Stimulated activated CD4-positive, alpha-beta T cell treated with anti-CD3 and anti-CD28 coated beads, Interleukin-1b, Interleukin-23, amount 100 ng/mL, for 1 hour (primary cell): ENCODE results near the gene FHIP1B.
"Not testable (repeated sequence)": the region's sequence is repeated elsewhere in the genome, so short reads cannot be mapped to it uniquely, and the experiment has no call there.

Source experiments
- DNase-seq, 2 donors: peaks; one replicate each; pipeline ENCODE4 v3.0.0-alpha.2; 2020; ENCODE audit warnings: low read depth in 2 of 2

Gene FHIP1B

DNA sequence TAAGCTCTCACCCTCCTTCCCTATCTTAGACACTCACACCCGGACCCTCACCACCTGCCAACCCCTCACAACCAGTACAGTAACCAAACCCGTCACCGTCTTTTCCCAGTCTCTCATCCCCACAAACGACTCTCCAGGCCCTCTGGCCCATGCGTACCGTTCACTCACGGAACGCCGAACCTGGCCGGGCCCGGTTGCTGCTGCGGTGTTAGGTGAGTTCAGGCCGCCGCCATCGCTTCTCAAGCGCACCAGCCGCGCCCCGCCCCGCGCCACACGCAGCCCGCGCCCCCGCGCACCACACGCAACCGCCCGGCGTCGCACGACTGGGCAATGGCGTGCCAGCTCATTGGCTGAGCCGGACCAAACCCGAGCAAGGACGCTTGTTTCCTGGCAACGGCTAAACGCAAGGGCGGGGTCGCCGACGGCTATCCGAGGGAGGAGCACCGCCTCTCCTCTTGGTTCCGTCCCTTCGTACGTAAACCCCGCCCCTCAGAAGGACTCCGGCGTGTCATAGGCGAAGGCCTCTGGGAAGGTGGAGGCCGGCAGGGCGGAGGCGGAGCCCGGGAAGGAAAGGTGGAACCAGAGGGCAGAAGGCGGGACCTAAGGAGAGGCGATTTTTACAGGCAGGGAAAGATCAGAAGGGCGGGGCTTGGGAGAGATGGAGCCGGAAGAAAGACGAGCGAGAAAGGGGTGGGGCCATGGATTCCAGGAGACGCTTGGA is at the start of gene FHIP1B:
Gene FHIP1B, minus strand, starts transcription at position 250 of the 721 bp plus-strand sequence. CDS start 10,120 bp downstream, outside the sequence.
- DNase-seq, result peak; percentile 94 to 98

DNA sequence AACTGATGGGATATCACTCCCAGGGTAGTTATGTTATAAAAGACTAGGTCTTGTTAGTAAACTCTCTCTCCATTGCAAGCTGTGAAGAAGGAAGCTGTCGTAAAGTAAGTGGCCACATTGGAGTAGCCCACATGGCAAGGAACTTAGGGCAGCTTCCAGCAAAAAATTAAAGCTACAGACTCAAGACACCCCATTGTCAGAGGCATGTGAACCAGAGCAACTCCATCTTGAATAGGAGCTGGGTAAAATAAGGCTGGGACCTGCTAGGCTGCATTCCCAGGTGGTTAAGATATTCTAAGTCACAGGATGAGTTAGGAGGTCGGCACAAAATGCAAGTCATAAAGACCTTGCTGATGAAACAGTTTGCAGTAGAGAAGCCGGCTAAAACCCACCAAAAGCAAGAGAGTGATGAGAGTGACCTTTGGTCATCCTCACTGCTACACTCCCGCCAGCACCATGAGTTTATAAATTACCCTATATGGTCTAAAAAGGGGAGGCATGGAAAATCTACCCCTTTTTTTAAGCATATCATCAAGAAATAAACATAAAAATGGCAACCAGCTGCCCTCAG is 49.1 kb upstream of the FHIP1B start:
- no peak for DNase-seq

DNA sequence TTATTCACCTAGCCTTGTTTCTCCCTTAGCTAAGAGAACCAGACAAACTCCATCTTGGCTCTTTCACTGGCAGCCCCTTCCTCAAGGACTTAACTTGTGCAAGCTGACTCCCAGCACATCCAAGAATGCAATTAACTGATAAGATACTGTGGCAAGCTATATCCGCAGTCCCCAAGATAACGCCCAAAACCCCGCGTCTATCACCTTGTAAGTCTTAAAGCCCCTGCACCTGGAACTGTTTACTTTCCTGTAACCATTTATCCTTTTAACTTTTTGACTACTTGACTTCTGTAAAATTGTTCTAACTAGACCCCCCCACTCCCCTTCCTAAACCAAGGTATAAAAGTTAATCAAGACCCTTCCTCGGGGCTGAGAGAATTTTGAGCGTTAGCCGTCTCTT is 46.4 kb upstream of the FHIP1B start:
- not testable (repeated sequence) for DNase-seq

DNA sequence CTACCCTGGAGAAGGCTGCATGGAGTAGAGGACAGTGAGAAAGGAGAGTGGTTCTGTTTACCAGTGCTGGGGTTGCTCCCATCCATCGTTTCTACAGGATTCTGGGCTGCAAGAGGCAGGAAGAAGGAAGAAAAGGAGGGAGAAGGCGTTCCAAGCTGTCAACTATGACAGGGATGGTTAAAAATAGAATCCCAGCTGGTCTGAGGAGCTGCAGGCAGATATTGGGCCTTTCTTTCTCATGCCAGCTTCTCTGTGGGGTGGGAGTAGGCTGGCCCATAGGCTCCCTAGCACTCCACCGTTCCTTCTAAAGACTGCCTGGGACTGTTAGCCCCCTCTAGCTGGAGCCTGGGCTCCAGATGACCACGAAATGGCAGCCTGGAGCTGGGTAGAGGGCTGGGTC is 38.8 kb upstream of the FHIP1B start:
- DNase-seq, result no peak

DNA sequence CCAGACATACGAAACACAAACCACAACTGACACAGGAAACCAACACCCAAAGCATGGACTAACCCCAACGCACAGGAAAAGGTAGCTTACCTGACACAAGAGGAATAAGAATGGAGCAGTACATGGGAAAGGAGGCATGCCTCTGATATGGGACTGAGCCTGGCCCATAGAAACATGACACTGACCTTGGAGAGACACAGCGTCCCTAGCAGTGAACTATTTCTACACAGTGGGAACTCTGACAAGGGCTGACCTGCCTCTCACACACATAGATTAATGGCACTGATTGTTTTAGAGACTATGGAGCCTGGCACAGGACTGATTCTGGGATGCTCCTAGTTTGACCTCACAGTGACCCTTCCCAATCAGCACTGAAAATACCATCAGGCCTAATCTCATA is 37.2 kb upstream of the FHIP1B start:
- DNase-seq, result no peak

DNA sequence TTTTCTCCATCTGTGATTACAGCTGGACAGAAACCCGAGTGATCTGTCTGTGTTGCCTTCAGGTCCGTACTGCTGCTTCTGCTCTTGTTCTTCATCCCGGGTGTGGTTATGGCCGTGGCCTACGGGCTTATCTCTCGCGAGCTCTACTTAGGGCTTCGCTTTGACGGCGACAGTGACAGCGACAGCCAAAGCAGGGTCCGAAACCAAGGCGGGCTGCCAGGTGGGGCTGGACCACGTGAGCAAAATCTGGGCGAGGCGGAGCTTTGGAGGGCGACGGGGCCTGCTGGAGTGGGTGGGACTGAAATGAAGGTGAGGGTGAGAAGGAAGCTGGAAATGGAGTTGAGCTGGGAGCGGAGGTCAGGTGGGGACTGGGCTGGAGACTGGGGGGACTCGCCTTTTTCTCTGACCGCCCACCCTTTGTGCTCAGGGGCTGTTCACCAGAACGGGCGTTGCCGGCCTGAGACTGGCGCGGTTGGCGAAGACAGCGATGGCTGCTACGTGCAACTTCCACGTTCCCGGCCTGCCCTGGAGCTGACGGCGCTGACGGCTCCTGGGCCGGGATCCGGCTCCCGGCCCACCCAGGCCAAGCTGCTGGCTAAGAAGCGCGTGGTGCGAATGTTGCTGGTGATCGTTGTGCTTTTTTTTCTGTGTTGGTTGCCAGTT is 36.3 kb upstream of the FHIP1B start:
- no peak for DNase-seq

DNA sequence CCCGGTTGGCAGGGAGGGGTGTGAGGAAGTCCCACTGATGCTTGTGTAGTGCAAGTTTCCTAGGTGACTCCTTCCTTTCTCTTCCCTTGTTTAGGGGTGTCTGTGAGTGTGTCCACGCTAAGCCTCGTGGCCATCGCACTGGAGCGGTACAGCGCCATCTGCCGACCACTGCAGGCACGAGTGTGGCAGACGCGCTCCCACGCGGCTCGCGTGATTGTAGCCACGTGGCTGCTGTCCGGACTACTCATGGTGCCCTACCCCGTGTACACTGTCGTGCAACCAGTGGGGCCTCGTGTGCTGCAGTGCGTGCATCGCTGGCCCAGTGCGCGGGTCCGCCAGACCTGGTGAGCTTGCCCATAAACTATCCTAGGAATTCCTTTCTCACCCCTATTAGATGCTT is 35.6 kb upstream of the FHIP1B start:
- DNase-seq, result no peak

DNA sequence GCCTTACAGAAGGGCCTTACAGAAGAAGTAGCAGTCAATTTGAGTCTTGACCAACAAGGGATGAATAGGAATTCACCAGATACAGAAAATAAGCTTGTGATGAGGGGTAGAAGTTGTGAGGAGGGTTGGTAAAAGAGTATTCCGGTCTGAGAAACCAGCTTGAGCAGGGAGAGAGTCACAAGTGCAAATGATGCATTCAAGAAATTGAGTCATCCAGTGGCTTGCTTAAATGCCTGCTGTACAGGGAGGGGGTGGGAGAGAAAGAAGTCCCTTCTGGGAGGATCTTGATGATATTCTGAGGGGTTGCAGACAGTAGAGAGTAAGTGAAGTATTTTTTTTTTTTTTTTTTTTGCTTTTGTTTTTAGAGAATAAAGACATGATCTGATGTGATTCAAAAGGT is 34.4 kb upstream of the FHIP1B start:
- DNase-seq, result no peak

DNA sequence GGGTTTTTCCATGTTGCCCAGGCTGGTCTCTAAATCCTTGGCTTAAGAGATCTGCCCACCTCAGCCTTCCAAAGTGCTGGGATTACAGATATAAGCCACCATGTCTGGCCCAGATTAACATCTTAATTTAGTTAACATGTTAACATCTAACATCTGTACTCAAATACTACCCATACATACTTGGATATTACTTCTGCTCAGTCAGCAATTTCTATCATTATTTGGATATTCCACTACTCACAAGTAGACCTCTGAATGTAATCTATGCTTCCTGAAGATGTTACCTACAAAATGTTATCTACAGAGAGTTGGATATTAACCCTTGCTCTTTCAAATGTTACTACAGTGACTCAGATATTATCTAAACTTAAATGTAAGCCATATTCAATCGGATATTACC is 29.2 kb upstream of the FHIP1B start:
- no peak for DNase-seq

DNA sequence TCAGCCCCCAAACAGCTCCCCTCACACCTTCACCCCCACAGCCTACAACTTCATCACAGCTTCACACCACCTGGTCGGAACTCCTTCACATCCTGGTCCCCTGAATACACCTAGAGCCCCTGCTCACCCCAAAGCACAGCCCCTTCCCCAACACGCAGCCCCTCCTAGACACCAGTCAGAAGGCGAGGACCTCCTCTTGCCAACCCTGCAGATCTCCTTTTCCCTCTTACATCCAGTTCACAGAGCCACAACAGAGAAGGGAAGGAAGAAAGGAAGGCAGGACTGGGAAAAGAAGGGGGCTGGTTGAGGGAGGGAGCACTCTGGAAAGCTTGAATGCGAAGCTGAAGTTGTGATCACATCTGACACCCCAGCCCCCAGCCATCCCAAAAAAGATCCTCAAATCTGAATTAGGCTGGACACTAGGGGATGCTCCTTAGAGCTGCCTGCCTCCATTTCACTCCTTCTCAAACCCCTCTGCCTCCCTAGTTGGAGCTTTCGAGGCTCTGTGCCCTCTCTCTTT is 25.8 kb upstream of the FHIP1B start:
- DNase-seq, result no peak

DNA sequence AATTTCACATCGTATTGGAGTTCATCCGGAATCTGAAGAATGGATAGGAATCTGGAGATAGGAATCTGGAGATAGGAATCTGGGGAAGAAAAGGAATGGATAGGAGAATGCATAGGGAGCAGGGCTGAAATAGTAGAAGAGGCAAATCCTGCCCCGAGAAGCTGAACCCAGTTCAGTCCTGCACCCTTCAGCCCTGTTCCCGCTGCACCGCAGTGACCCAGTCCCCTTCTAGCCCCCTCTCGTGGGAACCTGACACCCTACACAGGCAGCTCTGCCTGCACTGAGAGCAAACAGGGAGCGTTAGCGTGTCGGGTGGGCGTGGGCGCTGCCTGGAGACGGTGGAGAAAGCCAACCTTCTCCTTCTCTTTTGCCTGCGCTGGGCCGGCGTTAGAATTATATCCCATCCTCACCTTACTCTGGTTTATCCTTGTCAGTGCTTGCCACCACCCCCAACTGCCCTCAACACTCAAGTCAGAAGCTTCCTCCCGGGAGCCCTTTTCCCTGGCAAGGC is 24.2 kb upstream of the FHIP1B start:
- DNase-seq, result no peak

DNA sequence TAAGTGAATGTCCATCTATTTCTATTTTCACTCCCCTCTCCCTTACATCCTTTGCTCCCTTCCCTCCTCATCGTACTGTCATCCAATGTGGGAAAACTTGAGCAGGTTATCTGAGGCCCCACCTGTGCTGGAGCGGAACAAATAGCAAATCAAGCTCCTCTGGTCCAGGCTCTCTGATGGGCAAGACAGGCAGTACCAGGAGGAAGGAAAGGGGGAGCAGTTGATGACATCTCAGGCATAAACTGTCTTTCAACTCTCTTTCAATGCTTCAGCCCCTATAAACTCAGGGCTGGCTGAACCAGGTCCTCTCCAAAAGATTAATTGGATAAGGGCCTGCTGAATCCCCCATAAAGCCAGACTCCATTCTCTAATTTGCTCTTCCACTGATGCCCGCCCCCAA is 23.7 kb upstream of the FHIP1B start:
- no peak for DNase-seq

DNA sequence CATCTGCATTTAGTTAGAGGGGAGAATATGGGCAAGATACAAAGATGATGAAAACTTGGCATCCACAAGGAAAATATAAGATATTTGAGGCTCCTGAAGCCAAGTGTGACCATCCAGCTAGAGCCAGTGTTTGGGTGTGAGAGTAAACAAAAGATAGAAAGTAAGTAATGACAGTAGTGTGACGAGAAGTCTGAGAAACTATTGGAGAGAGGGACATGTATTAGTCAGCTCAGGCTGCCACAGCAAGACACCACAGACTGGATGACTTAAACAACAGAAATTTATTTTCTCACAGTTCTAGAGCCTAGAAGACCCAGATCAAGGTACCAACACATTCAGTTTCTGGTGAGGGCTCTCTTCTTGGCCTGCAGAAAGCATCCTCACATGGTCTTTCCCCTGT is 18.8 kb upstream of the FHIP1B start:
- no peak for DNase-seq

DNA sequence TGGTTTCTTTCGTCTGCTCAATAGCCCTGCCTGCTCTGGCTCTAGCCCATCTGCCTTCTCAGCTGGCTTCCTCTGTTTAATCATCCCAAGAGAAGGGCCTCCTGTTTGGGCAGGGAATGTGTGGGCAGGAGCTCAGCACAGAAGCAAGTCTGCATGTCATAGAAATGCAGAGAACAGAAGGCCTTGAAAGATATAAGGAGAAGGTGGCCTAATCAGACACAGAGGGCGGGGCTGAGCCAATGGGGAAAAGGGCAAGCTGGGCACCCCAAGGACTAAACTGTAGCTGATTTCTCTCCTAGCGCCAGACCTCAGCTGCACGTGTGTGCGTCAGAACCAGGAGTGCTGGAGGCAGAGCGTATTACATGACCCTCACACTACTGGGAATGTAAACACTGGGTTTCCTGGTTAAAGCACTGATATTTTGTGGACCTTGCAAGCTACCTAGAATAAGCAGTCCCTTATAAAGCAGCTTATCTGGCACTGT is 17.6 kb upstream of the FHIP1B start:
- no peak for DNase-seq

DNA sequence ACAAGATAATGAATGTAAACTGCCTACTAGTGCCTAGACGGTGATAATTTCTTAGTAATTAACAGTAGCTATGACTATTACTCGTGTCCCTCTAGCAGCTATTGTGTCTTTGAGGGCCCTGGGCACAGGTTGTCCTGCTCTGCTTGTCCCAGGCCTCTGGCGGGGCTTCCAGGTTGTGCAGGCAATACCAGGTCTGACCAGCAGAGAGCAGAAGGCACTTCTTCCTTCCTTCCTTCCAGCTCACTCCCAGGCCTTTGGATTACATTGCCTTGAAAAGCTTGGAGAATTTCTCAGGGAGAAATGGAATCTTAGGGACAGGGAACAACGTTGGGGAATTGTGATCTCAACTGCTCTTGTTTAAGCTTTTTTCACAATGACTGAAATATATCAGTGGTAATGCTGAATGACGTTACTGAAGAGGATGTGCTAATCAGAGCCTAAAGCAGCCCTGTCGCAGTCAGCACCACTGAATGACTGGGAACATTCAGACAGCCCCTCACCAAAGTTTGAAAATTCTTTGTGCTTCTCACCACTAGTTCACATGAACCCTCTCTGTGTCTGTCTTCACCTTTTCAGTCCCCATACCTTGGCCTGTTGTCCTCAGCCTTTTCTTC is 16.8 kb upstream of the FHIP1B start:
- no peak for DNase-seq

DNA sequence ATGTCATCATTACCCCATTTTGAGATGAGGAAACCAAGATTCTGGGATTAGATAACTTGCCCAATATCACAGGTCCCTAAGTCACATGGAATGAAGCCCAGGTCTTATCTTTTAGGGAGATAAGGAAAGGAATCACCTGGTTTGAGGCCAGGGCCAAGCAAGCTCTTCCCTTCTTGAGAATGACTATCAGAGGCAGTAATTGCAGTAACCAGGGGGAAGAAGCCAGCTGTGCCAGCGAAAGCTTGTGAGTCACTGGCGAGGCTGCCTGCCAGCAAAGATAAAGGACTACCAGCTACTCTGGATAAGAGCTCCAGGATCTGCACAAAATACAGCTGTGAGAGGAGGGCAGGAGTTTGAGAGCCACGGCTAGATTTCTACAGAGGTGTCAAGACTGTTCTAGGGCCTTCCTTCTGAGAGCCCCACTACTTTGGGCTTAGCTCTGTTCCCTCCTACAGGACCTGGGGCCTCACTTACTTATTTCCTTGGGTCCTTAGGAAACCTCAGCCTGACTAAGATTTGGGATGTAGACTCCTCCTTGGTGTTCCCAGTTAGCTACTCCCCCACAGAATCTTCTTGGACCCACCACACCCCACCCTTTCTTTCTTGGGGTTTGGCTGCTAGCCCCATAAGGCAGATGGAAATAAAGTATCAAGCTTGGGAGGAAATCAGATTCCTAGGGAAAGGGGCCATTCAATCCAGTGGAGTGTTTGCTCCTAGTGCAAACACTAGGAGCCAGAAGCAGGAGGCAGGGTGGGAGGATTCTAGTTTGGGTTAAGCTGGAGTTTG is 15.5 kb upstream of the FHIP1B start:
- DNase-seq, result no peak

DNA sequence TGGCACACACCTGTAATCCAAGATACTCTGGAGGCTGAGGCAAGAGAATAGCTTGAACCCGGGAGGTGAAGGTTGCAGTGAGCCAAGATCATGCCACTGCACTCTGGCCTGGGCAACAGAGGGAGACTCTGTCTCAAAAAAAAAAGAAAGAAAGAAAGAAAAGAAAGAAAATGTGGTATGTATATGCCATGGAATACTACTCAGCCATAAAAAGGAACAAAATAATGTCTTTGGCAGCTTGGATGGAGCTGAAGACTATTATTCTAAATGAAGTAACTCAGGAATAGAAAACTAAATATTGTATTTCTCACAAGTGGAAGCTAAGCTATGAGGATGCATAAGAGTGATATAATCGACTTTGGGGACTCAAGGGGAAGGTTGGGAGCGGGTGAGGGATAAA is 14.5 kb upstream of the FHIP1B start:
- DNase-seq, result not testable (repeated sequence)

DNA sequence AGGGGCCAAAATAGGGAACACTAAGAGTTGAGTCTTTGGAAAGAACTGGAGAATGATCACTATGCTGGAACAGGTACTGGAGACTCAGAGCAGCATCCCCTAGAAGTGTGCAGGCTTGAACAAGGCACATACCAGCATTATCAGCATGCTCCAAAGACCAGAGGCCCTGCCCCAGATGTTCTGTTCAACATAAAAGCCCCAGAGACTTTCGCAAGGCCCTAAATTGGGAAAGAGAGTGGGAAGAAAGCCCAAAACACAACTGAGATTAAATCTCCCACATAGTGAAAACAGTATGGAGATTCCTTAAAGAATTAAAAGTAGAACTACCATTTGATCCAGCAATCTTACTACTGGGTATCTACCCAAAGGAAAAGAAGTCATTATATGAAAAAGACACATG is 13.8 kb upstream of the FHIP1B start:
- no peak for DNase-seq

DNA sequence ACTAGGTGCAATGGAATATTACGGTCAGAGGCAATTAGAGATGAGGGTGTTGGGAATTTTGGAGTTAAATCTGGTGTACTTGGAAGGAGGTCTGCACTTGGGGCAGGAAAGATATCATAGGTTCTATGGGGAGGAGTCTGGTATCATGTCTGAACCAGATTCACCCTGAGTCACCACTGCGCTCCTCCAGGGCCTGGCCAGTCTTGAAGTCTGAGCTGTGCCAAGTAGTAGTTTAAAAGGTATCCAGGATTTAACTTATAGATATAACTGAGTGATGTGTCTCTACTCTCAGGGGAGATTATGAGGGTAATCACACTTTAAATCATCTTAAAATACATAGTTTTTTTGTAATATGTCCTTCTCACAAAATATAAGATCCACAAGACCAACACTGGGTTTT is 11.1 kb upstream of the FHIP1B start:
- no peak for DNase-seq

DNA sequence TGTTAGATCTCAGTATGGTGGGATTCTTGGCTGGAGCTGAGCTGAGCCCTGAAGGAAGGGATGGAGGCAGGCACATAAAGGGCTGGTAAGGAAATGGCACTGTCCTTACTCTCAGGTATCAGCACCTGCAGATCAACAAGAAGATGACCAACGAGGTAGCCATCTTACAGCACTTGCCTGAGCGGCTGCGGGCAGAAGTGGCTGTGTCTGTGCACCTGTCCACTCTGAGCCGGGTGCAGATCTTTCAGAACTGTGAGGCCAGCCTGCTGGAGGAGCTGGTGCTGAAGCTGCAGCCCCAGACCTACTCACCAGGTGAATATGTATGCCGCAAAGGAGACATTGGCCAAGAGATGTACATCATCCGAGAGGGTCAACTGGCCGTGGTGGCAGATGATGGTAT is 6.9 kb upstream of the FHIP1B start:
- no peak for DNase-seq

DNA sequence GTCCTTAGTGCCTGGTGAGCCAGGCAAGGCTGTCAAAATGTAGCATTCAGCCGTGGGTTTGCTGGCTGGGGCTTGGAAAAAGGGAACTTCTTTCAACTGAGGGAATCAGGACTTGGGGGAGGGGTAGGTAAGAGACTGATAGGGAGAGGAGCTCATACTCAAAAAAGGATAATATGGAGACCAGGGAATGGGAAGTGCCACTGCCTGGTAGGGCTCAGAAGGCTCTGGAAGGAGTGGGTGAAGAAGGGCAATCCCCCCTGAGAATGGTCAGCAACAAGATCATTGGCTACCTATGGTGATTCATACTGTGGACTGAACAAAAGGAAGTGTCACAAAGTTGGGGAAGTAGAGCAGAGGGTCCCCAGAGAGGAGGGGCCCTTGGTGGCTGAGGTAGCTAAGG is 6.3 kb upstream of the FHIP1B start:
- DNase-seq, result no peak
